HG03457 (cell line): ENCODE results near the gene REPS2.
"Not testable (repeated sequence)": the region's sequence is repeated elsewhere in the genome, so short reads cannot be mapped to it uniquely, and the experiment has no call there.

Experiments
- ATAC-seq: cut with Tn5 transposase; IDR thresholded peaks from one replicate; pipeline ENCODE4 v1.9.1; 2021; ENCODE audit warnings: moderate number of reproducible peaks; ENCODE audit not compliant: unreplicated experiment

Gene REPS2

DNA sequence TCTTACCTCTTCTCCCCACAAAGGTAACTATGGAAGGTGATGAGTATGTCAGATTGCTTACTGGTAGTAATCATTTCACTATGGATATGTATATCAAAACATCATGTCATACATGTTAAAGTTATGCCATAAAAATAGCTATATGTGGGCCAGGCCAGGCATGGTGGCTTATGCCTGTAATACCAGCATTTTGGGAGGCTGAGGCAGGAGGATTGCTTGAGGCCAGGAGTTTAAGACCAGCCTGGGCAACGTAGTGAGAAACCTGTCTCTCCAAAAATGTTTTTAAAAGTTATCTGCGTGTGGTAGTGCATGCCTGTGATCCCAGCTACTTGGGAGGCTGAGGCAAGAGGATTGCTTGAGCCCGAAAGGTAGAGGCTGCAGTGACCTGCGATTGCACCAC lies 16.2 kb downstream of the REPS2 start:
- not testable (repeated sequence) for ATAC-seq

DNA sequence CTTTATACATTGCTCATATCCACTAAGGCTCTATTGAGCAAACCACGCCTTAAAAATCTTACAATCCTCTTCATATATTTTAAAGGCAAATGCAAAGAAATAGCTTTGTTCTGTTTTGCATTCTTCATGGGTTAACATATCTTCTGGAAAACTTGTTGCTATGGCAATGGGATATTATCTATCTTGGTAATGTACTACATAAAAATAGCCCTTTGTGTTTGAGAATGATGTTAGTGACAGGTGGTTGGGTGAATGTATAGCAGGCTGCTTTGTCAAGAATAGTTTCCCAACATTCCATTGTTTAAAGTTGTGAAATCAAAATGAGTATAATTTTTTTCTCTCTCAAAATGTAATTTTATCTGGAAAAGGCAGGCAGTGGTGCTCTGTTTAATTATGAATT lies 16.8 kb downstream of the REPS2 start:
- ATAC-seq: no peak

DNA sequence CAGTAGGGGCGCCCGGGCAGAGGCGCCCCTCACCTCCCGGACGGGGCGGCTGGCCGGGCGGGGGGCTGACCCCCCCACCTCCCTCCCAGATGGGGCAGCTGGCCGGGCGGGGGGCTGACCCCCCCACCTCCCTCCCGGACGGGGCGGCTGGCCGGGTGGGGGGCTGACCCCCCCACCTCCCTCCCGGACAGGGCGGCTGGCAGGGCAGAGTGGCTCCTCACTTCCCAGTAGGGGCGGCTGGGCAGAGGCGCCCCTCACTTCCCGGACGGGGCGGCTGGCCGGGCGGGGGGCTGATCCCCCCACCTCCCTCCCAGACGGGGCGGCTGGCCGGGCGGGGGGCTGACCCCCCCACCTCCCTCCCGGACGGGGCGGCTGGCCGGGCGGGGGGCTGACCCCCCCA lies 18.5 kb downstream of the REPS2 start:
- not testable (repeated sequence) for ATAC-seq

DNA sequence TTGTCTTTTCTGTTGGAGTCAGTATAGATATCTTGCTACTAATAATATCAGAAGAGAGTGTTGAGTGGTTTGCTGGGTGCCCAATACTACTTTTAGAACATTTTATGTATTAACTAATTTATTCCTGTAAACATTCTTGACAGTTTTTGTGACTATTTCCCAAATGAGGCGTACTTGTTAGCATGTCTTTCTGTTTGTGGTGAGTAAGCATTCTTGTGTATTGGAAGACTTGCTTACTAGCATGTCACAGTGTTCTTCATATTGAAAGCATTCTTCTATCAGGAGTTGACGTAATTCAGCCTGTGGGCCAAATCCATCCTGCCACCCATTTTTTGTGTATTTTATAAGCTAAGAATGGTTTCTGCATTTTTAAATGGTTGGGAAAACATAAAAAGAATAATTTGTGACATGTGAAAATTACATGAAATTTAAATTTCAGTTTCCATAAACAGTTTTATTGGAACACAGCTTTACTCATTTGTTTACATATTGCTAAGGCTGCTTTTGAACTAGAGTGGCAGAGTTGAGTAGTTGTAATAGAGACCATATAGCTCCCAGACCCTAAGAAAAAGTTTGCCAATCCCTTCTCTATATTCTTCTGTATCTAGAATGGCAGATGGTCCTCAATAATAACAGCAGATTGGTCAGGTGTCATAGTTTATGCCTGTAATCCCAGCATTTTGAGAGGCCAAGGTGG lies 20.4 kb downstream of the REPS2 start:
- no peak for ATAC-seq

DNA sequence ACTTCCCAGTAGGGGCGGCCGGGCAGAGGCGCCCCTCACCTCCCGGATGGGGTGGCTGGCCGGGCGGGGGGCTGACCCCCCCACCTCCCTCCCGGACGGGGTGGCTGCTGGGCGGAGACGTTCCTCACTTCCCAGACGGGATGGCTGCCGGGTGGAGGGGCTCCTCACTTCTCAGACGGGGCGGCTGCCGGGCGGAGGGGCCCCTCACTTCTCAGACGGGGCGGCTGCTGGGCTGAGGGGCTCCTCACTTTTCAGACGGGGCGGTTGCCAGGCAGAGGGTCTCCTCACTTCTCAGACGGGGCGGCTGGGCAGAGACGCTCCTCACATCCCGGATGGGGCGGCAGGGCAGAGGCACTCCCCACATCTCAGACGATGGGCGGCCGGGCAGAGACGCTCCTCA lies 22.3 kb downstream of the REPS2 start:
- not testable (repeated sequence) for ATAC-seq

DNA sequence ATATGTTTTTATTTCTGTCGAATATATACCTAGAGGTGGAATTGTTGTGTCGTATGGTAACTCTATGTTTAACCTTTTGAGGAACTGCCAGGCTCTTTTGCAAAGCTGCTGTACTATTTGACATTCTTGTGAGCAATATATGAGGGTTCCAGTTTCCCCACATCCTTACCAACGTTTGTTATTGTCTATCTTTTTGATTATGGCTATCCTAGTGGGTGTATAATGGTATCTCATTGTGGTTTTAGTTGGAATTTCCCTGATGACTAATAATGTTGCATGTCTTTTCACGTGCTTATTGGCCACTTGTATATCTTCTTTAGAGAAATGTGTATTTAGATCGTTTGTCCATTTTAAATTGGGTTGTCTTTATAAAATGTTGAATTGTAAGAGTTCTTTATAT lies 24.5 kb downstream of the REPS2 start:
- ATAC-seq: no peak

DNA sequence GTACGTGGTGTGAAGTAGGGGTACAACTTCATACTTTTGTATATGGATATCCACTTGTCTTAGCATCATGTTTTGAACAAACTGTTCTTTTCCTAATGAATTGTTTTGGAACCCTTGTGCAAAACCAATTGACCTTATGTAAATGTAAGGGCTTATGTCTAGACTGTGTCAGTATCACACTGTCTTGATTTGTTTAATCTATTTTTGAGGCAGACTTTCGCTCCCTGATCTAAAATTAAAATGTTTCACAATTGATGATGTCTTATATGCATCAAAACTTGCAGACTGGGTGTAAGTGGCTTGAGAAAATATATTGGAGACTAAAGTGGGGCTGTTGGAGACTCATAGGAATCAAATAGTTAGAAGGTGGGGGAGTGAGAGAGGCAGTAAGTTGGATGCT lies 25.2 kb downstream of the REPS2 start:
- no peak for ATAC-seq

DNA sequence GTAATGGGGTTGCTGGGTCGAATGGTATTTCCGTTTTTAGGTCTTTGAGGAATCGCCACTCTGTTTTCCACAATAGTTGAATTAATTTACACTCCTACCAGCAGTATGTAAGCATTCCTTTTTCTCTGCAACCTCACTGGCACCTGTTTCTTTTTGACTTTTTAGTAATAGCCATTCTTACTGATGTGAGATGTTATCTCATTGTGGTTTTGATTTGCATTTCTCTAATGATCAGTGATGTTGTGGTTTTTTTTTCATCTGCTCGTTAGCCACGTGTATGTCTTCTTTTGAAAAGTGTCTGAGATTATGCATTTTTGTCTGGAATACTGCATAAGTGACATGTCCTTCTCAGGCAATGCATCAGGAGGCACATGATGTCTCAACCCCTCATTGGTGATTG lies 28.8 kb downstream of the REPS2 start:
- no peak for ATAC-seq

DNA sequence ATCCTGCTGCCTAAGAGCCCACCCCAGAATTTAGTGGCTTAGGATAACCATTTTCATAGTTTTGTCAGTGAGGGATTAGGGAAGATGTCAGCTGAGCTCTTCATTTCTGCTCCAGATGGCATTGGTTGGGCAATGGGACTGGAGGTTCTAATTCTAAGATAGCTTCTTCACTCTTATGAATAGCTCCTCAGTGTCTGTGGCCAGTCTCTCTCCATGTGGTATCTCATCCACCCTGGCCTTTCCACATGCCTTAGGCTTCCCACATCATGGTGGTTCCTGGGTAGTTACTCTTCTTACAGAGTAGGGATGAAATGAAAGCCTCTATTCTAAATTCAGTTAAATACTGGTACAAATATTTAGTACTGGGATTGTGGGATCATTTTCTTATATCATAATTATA lies 31.3 kb downstream of the REPS2 start:
- no peak for ATAC-seq

DNA sequence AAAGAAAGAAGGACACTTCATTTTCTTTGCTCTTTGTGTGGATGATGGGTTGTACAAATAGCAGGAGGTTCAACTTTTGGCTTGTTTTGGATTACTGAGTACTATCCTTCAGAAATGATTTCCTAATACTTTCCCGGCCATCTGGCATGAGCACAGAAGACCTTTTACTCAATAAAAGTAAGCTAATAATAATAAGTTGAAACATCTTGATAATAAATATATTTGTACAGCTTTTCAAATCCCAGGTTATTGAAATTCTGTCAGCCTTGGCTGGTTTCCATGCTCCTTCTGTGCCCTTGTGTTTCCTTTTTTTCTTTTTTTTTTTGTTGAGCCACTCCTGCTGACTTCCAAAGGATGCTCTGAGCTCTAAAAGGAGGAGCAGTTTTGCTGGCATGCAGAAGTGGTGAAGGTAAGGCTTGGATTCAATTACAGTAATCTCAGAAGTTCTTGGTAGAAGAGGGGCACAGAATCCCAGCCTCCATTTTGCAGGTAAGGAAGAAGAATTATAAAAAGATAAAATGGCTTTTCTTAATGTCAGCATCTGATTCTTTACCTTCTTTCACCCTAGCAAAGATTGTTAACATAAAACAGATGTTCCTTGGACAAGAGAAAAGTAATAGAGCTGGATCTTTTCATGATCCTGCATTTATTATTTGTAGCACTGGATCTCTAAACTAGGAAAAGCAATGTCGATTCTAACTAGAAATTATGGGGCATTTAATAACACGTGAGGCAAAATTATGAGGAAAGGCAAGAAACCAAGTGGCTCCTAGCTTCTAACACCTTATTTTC lies 31.9 kb downstream of the REPS2 start:
- ATAC-seq: no peak

DNA sequence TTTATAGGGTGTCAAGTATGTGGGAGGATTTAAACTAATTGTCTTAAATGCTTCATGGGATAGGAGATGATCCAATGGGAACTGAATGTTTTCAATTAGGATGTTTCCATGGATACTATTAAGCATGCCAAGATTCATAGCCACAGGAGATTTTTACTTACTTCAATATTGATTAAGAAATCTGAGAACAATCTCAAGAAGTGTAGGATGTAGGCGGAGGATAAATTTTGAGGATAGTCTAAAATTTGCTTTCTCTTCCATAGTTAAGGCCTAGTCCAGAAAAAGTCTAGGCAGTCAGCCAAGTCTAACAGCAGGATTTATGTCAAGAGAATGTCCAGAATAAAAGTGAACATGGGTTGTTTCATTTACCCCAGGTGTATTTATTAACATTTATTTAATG lies 32.8 kb downstream of the REPS2 start:
- ATAC-seq: no peak

DNA sequence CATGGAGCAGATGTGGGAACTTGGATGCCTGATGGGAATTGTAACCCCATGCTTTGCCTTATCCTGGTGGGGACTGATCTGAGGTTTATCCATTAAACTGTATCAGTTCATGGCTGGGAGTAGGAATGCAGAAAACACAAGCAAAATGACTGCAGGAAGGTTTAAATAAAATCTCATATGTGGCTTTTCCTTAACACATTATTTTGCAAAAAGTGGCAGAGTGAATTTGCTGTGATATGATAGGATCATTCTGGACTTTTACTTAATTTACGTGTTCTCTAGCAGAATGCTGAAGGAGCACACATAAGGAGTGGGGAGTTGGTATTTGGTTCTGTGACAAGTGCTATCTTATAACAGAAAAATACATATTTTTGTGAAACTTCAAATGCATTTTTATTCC lies 34.8 kb downstream of the REPS2 start:
- ATAC-seq: no peak

DNA sequence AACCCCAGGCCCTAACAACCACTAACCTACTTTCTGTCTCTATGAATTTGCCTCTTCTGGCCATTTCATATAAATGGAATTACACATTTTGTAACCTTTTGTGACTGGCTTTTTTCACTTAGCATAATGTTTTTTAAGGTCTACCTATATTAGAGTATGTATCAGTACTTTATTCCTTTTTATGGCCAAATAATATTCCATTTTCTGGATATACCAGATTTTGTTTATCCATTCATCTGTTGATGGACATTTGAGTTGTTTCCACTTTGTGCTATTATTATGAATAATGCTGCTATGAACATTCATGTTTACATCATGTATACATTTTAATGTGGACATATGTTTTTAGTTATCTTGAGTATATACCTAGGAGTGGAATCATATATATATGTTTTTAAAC lies 35.5 kb downstream of the REPS2 start:
- ATAC-seq: no peak

DNA sequence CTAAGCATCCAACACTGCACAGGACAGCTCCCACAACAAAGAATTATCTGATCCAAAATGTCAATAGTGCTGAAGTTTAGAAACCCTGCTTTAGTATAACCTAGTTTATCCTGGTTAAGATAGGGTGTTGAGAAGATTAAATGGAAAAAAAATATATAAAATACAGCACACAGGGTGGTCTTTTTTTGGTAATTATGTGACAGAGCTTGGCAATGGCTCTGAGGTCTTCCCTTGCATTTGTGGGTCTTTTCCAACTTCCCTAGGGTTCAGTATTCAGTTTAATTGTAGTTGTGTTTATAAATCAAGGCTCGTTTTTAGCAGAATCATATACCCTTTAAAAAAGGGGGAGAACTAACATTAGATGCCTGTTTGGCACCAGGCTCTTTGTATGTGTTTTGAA lies 36.6 kb downstream of the REPS2 start:
- ATAC-seq: no peak

DNA sequence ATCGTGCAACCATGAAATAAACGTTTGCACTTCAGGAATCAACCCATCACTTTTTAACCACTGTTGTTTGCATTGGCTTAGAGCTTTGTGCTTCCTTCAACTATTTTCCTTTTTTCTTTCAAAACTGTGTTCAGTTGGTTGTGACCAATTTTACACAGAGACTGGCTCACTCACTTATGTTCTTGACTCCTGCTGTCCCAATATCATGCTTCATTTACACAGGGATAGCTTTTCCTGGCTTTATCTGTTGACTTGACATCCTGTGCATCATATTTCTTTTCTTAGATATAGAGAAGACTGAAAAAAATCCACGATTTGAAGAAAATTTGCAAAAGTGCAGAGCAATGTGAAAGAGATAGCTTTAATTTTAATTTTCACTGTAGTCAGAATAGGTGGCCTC lies 38.8 kb downstream of the REPS2 start:
- ATAC-seq: no peak

DNA sequence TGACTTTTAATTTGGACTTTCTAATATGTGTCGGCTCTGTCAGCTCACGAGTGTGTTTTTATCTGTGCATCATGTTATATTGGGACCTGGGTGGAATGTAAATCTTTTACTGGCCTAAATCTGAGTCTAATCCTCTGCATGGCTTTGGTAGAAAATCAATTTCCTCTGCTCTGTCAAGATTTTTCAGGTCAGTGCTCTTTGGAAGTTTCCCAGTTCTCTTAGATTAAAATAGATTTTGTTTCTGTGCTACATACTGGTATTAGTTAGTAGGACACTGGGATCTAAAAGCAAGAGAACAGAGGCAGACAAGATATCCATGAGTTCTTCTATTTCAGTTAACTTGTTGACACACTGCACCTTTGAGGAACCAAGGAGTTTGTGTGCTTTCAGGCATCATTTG lies 39.7 kb downstream of the REPS2 start:
- ATAC-seq: no peak

DNA sequence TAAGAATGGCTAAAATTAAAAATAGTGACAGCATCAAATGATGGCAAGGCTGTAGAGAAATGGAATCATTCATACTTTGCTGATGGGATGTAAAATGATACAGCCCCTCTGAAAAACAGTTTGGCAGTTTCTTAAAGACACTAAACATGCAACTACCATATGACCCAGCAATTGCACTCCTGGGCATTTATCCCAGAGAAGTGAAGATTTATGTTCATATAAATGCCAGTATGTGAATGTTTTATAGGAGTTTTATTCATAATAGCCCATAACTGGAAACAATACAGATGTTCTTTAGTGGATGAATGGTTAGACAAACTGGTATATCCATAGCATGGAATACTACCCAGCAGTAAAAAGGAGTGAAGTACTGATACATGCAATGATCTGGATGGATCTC lies 43.3 kb downstream of the REPS2 start:
- ATAC-seq: no peak

DNA sequence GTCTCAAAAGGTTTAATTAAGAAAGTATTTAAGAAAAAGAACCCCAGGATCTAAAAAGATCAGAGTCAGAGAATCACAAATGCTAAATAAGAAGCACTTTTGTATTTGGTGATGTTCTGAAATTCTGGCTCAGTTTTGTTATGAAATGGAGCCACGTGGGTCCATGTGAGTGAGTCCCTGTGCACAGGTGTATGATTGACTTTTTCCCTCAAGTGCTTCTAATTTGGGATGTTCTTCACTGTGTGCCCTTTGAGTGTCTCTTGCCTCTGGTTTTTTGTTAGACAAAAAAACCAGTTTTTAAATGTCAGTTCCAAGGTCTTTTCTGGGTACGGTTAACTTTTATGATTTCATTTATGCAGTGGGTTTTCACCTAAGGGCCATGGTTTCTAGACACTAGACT lies 44.4 kb downstream of the REPS2 start:
- no peak for ATAC-seq

DNA sequence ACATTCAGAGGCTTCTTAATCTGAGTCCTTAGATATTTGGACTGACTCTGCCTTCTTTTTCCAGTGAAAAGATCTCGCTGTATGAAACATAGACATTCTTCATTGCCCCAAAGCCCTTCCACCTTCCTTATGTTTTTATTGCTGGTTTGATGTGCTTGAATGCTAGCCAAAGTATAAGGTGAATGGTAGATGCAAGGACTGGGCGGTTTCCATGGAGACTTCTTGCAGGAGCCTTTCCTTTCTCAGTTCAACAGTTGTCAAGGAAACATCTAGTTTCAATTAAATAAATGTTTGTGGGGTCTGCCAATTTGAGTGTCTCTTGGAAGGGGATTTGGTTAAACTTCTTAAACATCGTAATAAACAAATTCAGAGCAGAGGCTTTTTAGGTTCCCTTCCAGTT lies 46.0 kb downstream of the REPS2 start:
- ATAC-seq: no peak

DNA sequence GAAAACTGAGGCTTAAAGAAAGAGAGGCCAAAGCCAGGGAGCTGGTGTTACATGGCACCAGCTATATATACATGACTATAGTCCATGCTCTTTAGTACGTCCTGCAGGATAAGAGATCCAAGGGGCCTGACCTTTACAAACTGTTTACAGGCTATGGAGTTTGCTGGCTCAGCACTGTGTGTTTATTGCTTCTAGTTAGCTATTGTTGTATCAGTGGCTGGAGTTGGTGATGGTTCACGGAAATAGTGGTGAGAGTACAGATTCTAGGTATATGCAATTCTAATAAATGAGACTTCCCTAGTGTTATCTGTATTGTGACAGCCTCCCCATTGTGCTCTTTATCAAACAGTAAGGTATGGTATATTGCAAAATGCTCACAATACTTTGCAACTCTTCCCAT lies 46.5 kb downstream of the REPS2 start:
- no peak for ATAC-seq

DNA sequence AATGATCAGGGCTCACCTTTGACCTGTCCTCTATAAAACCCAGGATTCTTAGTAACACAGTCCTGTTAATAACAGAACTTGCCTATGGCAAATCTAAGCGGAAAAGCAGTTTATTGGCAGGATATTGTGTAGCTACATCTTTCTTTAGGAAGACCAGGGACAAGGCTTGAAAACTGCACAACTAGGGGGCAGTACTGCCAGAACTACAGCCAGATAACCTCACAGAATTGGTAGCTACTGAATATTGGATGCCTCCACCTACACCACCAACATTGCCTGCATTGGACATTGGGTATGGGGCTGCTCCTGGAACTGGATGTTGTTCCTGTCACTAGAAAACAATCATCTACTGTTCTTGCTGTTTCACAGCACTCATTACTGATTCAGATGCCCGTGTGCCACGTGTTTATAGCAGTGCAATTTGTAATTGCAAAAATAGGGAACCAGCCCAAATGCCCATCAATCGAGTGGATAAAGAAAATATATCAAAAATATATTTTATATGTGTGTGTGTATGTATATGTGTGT lies 47.4 kb downstream of the REPS2 start:
- no peak for ATAC-seq

DNA sequence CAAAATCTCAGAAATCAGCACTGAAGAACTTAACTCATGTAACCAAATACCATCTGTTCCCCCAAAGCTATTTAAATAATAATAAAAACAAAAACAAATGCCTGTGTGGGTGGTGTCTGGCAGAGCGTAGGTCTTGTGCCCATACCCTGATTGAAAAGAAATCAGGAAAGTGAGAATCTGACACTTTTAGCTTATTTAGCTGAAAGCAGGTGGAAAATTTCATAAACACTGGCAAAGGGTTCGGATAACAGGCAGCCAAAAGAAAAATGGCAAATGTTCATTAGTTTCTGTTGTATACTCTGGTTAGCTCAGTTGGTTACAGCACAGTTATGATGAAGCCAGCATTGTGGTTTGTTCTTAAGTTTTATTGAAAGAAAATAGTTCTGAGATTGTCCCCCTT lies 48.3 kb downstream of the REPS2 start:
- ATAC-seq: no peak
